Left ventricle myocardium inferior (tissue), 1 donor: ENCODE data around the gene OR4E2. TPM values are rescaled to one million over a fixed set of nuclear protein-coding genes. Genes with fewer than 3 reads are reported as not detected.
"Not testable (repeated sequence)": the region's sequence is repeated elsewhere in the genome, so short reads cannot be mapped to it uniquely, and the experiment has no call there.

ENCODE experiments used
- DNase-seq: peaks from one replicate; pipeline ENCODE4 v3.0.0-alpha.2; 2020
- H3K27ac ChIP-seq: fragments of 200-600 bp; replicated peaks from 2 replicates; pipeline ENCODE4 v1.8.0; 2021
- H3K27me3 ChIP-seq: fragments of 200-600 bp; 2 replicates; pipeline ENCODE4 v1.8.0; 2021; ENCODE audit warnings: low read depth
- H3K36me3 ChIP-seq: fragments of 200-600 bp; 2 replicates; pipeline ENCODE4 v1.8.0; 2021
- H3K4me1 ChIP-seq: fragments of 200-600 bp; 2 replicates; pipeline ENCODE4 v1.8.0; 2021
- H3K4me3 ChIP-seq: fragments of 200-600 bp; 2 replicates; pipeline ENCODE4 v1.8.0; 2021; ENCODE audit warnings: mild to moderate bottlenecking, moderate library complexity
- H3K9me3 ChIP-seq: fragments of 200-600 bp; replicated peaks from 2 replicates; pipeline ENCODE4 v1.8.0; 2021
- intact Hi-C: fragments of 100-400 bp; cut with micrococcal nuclease; formaldehyde crosslinking; loops from one replicate; pipeline ENCODE4 v1.11.0; 2022
- long read RNA-seq: library from polyadenylated mRNA; unstranded; transcript quantifications from one replicate; pipeline ENCODE4 v2.0.0, GENCODE V29; 2021
- total RNA-seq: library from RNA; stranded (reverse); fragmentation: NEBNext Ultra II Directional; extraction: Animal tissue kit (Norgen Biotek cat#: 25700); gene quantifications from one replicate; pipeline ENCODE4 v1.2.1, GENCODE V29; 2021
- TF ChIP-seq, protein P1 (sequence below): fragments of 200-600 bp; IDR thresholded peaks from 2 replicates; pipeline ENCODE4 v1.8.0; 2021; ENCODE audit warnings: antibody characterized with exemption, mild to moderate bottlenecking, borderline replicate concordance
- donor health status: DM: no; HTN: yes; CAD: no; lungs with severe emphysema.

OR4E2 gene, protein sequence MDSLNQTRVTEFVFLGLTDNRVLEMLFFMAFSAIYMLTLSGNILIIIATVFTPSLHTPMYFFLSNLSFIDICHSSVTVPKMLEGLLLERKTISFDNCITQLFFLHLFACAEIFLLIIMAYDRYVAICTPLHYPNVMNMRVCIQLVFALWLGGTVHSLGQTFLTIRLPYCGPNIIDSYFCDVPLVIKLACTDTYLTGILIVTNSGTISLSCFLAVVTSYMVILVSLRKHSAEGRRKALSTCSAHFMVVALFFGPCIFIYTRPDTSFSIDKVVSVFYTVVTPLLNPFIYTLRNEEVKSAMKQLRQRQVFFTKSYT
- total RNA-seq = not detected
- long read RNA-seq = 0 reads

DNA sequence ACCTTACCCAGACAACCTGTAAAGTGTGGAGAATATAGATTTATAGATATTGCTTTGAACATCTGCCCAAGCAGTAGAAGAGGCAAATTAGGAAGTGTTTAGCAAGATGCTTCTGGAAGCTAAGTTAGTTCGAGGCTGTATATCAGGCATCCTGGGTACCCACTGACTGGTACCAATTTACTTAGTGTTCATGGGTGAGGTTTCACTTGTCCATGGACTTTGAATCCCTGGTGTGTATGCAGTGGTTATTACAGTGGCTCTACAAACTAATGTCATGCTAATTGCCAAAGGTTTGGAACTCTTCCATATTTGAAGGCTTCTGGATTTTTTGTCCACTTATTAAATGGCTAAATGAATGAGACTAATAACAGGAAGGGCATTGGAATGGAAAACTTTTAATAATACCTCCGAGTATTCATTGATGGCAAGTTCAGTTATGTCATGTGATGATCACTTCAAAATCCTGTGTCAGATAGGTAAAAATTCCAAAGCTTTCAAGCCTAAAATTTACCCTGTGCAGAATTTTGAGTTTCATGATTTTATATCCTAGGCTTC is at the start of gene OR4E2:
Gene OR4E2, plus strand, starts transcription at position 505 of the 555 bp plus-strand sequence. CDS start 11,248 bp downstream, outside the sequence.
- intact Hi-C loops = no loop called here
- TF ChIP-seq, protein P1, sequence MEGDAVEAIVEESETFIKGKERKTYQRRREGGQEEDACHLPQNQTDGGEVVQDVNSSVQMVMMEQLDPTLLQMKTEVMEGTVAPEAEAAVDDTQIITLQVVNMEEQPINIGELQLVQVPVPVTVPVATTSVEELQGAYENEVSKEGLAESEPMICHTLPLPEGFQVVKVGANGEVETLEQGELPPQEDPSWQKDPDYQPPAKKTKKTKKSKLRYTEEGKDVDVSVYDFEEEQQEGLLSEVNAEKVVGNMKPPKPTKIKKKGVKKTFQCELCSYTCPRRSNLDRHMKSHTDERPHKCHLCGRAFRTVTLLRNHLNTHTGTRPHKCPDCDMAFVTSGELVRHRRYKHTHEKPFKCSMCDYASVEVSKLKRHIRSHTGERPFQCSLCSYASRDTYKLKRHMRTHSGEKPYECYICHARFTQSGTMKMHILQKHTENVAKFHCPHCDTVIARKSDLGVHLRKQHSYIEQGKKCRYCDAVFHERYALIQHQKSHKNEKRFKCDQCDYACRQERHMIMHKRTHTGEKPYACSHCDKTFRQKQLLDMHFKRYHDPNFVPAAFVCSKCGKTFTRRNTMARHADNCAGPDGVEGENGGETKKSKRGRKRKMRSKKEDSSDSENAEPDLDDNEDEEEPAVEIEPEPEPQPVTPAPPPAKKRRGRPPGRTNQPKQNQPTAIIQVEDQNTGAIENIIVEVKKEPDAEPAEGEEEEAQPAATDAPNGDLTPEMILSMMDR = no peak
- no peak for DNase-seq
- no peak within 1 kb of the TSS for H3K27ac ChIP-seq
- peaks cover 8% of the 10 kb centered on the region for H3K4me1 ChIP-seq
- no peak within 1 kb of the TSS for H3K4me3 ChIP-seq
- peaks cover 16% of the 10 kb centered on the region for H3K9me3 ChIP-seq
- no peaks in the 10 kb centered on the region for H3K27me3 ChIP-seq
- no peaks in the 10 kb centered on the region for H3K36me3 ChIP-seq

DNA sequence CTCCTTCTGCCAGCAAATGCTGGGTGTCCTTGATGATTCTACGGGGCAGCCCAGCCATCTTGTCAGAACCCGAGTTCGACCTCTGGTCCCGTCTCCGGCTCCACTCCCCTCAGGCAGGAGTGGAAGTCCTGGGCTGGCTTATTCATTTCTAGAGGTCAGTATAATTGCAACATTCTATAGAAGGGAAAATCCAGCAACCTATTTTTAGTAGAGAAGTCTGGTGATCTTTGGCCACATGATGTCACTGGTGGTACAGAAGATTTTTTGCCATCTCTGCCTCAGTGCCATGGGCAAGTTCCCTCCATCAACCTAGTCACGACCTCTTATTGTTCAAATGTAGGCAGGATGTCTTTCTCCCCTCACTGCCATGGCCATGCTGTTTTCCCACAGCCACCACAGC is 41.3 kb upstream of the OR4E2 start:
- Histone ChIP-seq H3K27ac (no peak overlapping the region), H3K4me1 (no peaks in the 10 kb centered on the region), H3K36me3 (no peaks in the 10 kb centered on the region), H3K4me3 (no peak overlapping the region), H3K27me3 (peaks cover 15% of the 10 kb centered on the region), H3K9me3 (no peaks in the 10 kb centered on the region)
- DNase-seq = no peak
- intact Hi-C loops = no loop called here
- TF ChIP-seq, protein P1 = no peak

DNA sequence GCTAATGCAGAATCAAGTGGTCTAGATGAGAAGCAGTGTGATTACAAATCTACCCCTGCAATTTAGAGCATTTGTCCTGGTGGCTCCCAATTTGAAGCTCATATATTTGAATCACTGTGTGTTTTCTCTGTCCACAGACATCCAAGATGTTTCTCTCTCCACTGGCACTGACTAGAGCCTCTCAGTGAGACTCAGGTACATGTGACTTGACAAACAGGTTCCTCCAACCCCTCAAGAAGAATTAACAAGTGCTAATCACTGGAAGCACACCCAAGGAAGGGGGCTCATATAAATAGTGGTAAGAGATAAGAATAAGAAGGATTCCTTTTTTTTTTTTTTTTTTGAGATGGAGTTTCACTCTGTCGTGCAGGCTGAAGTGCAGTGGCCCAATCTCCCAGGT is 39.4 kb upstream of the OR4E2 start:
- TF ChIP-seq, protein P1 = no peak
- intact Hi-C loops = no loop called here
- Histone ChIP-seq H3K36me3 (no peaks in the 10 kb centered on the region), H3K27ac (no peak overlapping the region), H3K4me3 (no peak overlapping the region), H3K9me3 (no peaks in the 10 kb centered on the region), H3K27me3 (peaks cover 33% of the 10 kb centered on the region), H3K4me1 (no peaks in the 10 kb centered on the region)
- DNase-seq = no peak

DNA sequence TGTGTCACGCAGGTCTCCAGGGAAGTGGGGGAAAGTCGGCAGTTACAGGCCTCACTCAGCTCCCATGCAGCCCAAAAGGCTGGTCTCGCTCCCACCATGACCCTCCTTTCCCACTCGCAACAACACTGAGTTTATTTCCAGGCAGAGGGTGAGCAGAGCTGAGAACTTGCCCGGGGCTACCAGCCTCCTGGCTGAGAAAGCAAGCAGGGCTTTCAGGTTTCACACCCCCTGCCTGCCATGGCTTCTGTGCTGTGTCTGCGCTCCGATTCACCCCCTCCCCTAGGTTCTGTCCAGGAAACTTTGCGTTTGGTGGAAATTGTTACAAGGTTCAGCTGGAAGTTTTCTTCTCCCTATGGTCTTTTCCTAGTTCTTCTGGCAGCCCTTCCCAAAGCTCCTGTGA is 36.0 kb upstream of the OR4E2 start:
- intact Hi-C loops = no loop called here
- Histone ChIP-seq H3K9me3 (no peaks in the 10 kb centered on the region), H3K4me3 (no peak overlapping the region), H3K27ac (no peak overlapping the region), H3K36me3 (no peaks in the 10 kb centered on the region), H3K4me1 (no peaks in the 10 kb centered on the region), H3K27me3 (peaks cover 31% of the 10 kb centered on the region)
- DNase-seq = no peak
- TF ChIP-seq, protein P1 = no peak

DNA sequence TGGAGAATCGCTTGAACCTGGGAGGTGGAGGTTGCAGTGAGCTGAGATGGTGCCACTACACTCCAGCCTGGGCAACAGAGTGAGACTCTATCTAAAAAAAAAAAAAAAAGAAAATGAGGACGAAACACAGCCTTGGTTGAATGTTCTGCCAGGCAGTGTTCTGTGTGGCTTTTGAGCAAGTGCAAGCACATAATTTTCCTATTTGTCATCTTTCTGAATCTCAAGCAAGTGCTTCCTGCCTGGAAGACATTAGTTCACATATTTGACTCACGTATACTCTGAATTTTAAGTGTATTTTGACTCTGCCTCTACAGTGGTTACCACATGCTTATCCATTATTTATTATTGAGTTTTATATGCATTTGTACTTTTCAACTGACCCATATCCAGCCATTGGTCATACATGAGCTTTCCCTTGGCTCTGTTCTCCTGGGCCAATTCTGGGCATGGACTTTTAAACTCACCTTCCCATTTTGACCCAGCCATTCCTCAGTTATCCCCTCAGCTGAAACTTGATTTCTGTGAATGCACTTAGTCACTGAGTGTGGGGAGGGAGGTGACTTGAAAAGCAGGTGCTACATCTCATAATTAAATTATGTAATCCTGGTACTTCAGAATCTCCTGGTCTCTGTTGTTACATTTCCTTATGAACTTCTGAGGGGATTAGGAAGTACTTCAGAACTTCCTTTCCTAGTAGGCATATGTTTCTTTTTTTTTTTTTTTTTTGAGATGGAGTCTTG is 27.0 kb upstream of the OR4E2 start:
- Histone ChIP-seq H3K36me3 (no peaks in the 10 kb centered on the region), H3K27me3 (peaks cover 15% of the 10 kb centered on the region), H3K9me3 (peaks cover 10% of the 10 kb centered on the region), H3K4me3 (no peak overlapping the region), H3K27ac (no peak overlapping the region), H3K4me1 (no peaks in the 10 kb centered on the region)
- intact Hi-C loops = no loop called here
- no peak for DNase-seq
- TF ChIP-seq, protein P1 = no peak

DNA sequence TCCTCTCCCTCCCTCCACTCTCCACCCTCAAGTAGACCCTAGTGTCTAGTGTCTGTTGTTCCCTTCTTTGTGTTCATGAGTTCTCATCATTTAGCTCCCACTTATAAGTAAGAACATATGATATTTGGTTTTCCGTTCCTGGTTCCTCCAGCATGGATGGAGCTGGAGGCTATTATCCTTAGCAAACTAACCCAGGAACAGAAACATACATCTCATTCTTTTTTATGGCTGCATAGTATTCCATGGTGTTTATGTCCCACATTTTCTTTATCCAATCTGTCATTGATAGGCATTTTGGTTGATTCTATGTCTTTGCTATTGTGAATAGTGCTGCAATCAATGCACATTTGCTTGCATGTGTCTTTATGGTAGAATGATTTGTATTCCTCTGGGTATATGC is 23.1 kb upstream of the OR4E2 start:
- Histone ChIP-seq H3K9me3 (peaks cover 10% of the 10 kb centered on the region), H3K27me3 (peaks cover 11% of the 10 kb centered on the region)
- DNase-seq, H3K36me3 ChIP-seq, H3K27ac ChIP-seq, H3K4me3 ChIP-seq, intact Hi-C loops, H3K4me1 ChIP-seq: not testable (repeated sequence)
